ENCODE results near the gene SPARCL1. TPM values are rescaled to one million over a fixed set of nuclear protein-coding genes. Genes with fewer than 3 reads are reported as not detected.

Gene SPARCL1
- total and polyA plus RNA-seq, 4 donors: 1.9 to 25.8 (median 13.3) TPM

DNA sequence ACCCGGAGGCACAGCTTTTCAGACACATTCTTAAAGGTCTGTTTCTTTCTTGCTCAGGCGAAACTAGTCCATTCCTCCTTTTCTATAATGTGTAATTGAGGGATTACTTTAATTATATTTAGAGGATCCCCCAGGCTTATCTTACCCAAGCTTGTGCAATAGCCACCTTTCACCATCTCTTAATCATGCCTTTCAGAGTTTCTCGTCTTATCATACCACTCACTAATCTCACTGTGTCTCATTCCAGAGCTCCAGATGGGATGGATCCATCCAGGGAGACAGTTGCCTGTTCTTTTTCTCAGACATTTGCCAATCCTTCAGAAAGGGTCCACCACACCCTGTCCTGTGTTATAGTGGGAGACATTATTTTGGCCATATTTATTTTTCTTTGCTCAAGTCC, 12.5 kb downstream of the SPARCL1 start:
- DNase-seq (ENCODE audit: low spot score): no peak
- no peak overlapping the region for H3K27ac ChIP-seq (ENCODE audit: low read depth in 1 of 2, low read length in 2 of 2)
- TF ChIP-seq, protein P1, sequence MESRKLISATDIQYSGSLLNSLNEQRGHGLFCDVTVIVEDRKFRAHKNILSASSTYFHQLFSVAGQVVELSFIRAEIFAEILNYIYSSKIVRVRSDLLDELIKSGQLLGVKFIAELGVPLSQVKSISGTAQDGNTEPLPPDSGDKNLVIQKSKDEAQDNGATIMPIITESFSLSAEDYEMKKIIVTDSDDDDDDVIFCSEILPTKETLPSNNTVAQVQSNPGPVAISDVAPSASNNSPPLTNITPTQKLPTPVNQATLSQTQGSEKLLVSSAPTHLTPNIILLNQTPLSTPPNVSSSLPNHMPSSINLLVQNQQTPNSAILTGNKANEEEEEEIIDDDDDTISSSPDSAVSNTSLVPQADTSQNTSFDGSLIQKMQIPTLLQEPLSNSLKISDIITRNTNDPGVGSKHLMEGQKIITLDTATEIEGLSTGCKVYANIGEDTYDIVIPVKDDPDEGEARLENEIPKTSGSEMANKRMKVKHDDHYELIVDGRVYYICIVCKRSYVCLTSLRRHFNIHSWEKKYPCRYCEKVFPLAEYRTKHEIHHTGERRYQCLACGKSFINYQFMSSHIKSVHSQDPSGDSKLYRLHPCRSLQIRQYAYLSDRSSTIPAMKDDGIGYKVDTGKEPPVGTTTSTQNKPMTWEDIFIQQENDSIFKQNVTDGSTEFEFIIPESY (IDR thresholded peaks at IDR 0.05): no peak
- TF ChIP-seq EGR1 (IDR thresholded peaks at IDR 0.05; ENCODE audit: low read depth in 2 of 2) (no peak), JUND (IDR thresholded peaks at IDR 0.05) (no peak), RAD21 (IDR thresholded peaks at IDR 0.05) (no peak), GABPA (IDR thresholded peaks at IDR 0.05 in 1 of 2, conservative IDR thresholded peaks at IDR 0.05 in 1 of 2) (no peak), TAF1 (conservative IDR thresholded peaks at IDR 0.05) (no peak), HNF4G (IDR thresholded peaks at IDR 0.05) (no peak), SP1 (IDR thresholded peaks at IDR 0.05) (no peak), RXRA (IDR thresholded peaks at IDR 0.05) (no peak), REST (IDR thresholded peaks at IDR 0.05) (no peak)
- no peaks in the 10 kb centered on the region for H3K36me3 ChIP-seq (ENCODE audit: control insufficient read depth in 4 of 4, insufficient read depth in 3 of 4, low read depth in 1 of 4, low read length in 3 of 4)
- H3K4me1 ChIP-seq (ENCODE audit: control insufficient read depth in 4 of 4, insufficient read depth in 4 of 4, low read length in 3 of 4): no peaks in the 10 kb centered on the region
- H3K9me3 ChIP-seq (ENCODE audit: control insufficient read depth in 4 of 4, low read length in 3 of 4): no peaks in the 10 kb centered on the region
- 91% methylated on average over 3 of the region's 3 CpGs for WGBS
- no peaks in the 10 kb centered on the region for H3K27me3 ChIP-seq (ENCODE audit: control insufficient read depth in 4 of 4, insufficient read depth in 4 of 4, low read length in 3 of 4)
- no peak overlapping the region for H3K9ac ChIP-seq (ENCODE audit: low read depth in 1 of 2, low read length in 2 of 2)
- no peak overlapping the region for H3K4me3 ChIP-seq (ENCODE audit: low read depth in 1 of 3, low read length in 3 of 3)

- WGBS: 93% methylated on average over 1 of the region's 1 CpG
- no peak overlapping the region for H3K4me3 ChIP-seq (ENCODE audit: low read depth in 1 of 3, low read length in 3 of 3)
- TF ChIP-seq FOXA1 (IDR thresholded peaks at IDR 0.05) (no peak), RAD21 (IDR thresholded peaks at IDR 0.05) (no peak), FOXA2 (IDR thresholded peaks at IDR 0.05) (no peak), YY1 (IDR thresholded peaks at IDR 0.05) (no peak), EGR1 (IDR thresholded peaks at IDR 0.05; ENCODE audit: low read depth in 2 of 2) (no peak), NR2F2 (IDR thresholded peaks at IDR 0.05) (no peak), GABPA (IDR thresholded peaks at IDR 0.05 in 1 of 2, conservative IDR thresholded peaks at IDR 0.05 in 1 of 2) (no peak), TAF1 (conservative IDR thresholded peaks at IDR 0.05) (no peak), REST (IDR thresholded peaks at IDR 0.05) (no peak)
- TF ChIP-seq, protein P2, sequence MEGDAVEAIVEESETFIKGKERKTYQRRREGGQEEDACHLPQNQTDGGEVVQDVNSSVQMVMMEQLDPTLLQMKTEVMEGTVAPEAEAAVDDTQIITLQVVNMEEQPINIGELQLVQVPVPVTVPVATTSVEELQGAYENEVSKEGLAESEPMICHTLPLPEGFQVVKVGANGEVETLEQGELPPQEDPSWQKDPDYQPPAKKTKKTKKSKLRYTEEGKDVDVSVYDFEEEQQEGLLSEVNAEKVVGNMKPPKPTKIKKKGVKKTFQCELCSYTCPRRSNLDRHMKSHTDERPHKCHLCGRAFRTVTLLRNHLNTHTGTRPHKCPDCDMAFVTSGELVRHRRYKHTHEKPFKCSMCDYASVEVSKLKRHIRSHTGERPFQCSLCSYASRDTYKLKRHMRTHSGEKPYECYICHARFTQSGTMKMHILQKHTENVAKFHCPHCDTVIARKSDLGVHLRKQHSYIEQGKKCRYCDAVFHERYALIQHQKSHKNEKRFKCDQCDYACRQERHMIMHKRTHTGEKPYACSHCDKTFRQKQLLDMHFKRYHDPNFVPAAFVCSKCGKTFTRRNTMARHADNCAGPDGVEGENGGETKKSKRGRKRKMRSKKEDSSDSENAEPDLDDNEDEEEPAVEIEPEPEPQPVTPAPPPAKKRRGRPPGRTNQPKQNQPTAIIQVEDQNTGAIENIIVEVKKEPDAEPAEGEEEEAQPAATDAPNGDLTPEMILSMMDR (IDR thresholded peaks at IDR 0.05; ENCODE audit: low read depth, low read length, missing input control): no peak
- TF ChIP-seq, protein P3, sequence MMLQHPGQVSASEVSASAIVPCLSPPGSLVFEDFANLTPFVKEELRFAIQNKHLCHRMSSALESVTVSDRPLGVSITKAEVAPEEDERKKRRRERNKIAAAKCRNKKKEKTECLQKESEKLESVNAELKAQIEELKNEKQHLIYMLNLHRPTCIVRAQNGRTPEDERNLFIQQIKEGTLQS (IDR thresholded peaks at IDR 0.05): no peak
- no peaks in the 10 kb centered on the region for H3K36me3 ChIP-seq (ENCODE audit: control insufficient read depth in 4 of 4, insufficient read depth in 3 of 4, low read depth in 1 of 4, low read length in 3 of 4)
- H3K9ac ChIP-seq (ENCODE audit: low read depth in 1 of 2, low read length in 2 of 2): no peak overlapping the region
- H3K4me1 ChIP-seq (ENCODE audit: control insufficient read depth in 4 of 4, insufficient read depth in 4 of 4, low read length in 3 of 4): no peaks in the 10 kb centered on the region
- no peaks in the 10 kb centered on the region for H3K9me3 ChIP-seq (ENCODE audit: control insufficient read depth in 4 of 4, low read length in 3 of 4)
- H3K27me3 ChIP-seq (ENCODE audit: control insufficient read depth in 4 of 4, insufficient read depth in 4 of 4, low read length in 3 of 4): no peaks in the 10 kb centered on the region
- H3K27ac ChIP-seq (ENCODE audit: low read depth in 1 of 2, low read length in 2 of 2): no peak overlapping the region
- no peak for DNase-seq (ENCODE audit: low spot score)
Measured at GRCh38 chr4:87512400-87512799, 16.8 kb downstream of the SPARCL1 start.

All from liver (tissue), 9 donors.